ELR (cell line): Measurements from ENCODE around the gene CITED4.

Experiments used
- DNase-seq: peaks from one replicate; pipeline ENCODE4 v3.0.0-alpha.2; 2015; ENCODE audit warnings: low read depth

CITED4 gene

GRCh38 chr1:40834968-40835545, 27.1 kb downstream of the CITED4 start:
- peak; percentile 54 for DNase-seq

DNA sequence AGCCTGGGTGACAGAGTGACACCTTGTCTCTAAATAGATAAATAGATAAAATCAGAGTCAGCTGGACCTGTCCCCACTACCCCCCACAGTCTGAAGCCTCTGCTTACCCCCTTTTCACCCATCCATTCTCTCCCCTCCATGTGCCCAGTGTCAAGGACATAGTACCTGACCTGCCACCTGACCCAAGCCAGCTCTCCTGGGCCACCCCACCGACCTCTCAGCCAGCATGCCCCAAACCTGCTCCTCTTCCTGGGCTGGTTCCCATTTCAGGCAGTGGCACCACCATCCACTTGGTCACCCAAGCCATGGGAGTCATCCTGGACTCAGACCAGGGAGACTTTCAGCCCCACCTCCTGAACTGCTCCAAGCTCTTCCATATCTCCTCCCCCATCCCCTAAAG, 28.2 kb downstream of the CITED4 start:
- no peak for DNase-seq

- DNase-seq = no peak
Measured at GRCh38 chr1:40831001-40831732, 31.0 kb downstream of the CITED4 start.

- no peak for DNase-seq
Measured at GRCh38 chr1:40830419-40830943, 31.7 kb downstream of the CITED4 start.

DNA sequence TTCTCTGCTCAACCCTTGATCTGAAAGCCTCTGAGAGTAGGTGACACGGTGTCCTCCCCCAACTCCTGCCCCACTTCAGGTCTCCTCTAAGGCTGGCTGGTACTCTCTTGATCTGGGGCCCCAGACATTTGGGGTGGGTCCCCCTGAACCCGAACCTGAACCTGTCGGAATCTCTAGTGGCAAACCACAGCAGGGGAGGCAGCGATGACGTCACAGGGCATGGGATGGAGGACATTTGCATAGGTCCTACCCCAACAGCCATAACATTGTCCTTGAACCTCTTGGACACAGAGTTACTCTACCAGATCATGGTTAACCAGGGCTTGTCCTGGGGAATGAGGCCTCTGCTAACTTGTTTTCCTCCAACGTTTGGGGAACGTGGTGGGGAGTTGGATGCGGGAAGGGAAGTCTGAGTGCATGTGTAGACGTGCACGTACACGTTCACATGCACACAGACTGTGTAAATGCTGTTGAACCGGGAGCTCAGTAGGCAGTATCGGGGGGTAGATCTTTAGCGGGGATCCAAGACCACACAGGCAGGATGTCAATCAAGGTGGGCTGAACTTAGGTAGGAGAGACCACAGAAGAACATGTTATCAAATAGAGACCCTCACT, 32.4 kb downstream of the CITED4 start:
- DNase-seq = no peak

DNA sequence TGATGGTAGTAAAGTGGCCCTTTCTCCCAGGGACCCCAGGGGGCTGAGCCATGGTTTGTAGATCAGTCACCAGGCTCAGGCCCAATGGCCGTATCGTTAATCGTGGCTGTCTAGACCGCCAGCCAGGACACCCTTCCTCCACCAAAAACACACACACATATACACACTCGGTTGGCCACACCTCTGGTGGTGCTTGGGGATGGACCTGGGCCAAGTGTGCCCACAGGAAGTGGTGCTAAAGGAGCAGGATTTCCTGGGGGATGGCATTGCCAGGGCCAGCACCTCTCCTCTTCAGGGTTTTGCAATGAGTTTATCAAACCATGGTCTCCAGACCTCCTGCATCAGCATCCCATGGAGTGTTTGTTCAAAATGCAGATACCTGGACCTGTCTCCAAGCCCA, 36.2 kb downstream of the CITED4 start:
- DNase-seq = no peak

GRCh38 chr1:40825435-40825788, 36.8 kb downstream of the CITED4 start:
- no peak for DNase-seq

DNA sequence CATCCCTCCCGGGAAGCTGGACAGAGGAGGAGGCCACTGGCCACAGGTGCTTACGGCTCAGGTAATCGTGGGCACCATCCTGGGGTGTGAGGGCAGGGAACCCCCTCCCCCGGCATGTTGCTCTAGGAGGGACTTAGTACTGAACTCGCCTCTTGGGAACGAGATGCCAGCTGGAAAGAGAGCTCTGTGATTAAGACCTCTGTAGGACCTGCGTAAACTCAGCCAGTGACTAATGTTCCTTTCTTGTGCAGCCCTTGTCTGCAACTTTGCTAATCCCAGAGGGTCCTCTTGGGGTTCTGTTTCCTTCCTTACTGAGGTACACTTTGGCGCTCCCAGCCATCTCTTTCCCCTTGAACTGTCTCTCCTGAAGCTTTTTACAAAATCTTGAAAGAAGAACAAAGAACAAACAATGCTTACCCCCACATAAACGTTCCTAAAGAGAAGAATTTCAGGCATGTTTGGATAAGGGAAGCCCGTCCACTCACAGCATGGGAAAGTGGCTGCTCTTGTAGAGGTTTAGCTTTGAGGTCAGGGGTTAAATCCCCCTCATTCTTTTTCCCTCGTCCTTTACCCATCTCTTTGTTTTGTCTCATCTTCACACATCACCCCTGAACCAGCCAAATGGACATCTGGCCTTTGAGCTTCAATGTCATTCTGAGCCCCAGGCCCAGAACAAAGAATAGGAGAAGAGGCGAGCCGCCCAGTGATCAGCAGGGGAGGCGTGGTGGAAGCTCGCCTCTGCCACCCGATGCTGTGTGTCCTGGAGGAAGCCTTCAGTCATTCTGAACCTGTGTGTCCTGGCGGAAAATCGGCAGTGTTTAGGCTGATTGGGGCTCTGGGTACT, 37.4 kb downstream of the CITED4 start:
- peak; percentile 49 for DNase-seq

GRCh38 chr1:40823983-40824382, 38.2 kb downstream of the CITED4 start:
- no peak for DNase-seq

DNA sequence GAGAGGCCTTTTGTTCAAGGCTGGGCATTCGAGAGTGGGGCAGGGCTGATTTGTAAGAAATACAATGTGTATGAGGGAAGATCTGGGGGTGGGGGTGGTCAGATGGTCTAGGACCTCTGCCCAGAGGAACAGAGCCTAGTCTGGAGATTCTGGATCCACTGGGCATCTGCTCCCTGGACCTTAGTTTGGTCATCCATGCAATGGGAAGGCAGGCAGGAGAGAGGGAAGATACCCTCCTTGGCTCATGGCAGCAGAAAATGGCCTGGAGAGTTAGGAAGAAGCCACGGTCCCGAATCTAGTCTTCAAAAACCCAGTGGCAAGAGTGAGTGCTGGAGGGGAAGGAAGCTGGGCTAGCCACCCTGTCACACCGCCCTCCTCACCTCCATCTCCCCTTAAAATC, 38.8 kb downstream of the CITED4 start:
- DNase-seq = no peak

DNA sequence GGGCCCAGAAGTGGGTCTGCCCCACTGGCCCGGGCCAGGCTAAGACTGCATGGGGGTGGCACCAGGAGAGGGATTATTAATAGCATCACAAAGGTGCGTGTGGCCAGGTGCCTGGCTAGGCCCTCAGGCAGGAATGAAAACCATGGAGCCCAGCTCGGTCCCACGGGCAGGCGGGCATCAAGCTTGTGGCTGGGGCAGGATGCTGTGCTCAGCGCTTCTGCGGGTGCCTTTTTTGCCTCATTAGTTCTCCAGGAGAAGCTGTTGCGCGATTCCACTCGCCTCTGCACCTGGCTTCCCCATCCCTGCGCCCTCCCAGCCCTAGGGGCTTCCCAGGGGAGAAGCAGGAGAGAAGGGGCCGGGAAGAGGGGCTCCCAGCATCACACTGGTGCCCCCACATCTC, 39.3 kb downstream of the CITED4 start:
- no peak for DNase-seq

DNA sequence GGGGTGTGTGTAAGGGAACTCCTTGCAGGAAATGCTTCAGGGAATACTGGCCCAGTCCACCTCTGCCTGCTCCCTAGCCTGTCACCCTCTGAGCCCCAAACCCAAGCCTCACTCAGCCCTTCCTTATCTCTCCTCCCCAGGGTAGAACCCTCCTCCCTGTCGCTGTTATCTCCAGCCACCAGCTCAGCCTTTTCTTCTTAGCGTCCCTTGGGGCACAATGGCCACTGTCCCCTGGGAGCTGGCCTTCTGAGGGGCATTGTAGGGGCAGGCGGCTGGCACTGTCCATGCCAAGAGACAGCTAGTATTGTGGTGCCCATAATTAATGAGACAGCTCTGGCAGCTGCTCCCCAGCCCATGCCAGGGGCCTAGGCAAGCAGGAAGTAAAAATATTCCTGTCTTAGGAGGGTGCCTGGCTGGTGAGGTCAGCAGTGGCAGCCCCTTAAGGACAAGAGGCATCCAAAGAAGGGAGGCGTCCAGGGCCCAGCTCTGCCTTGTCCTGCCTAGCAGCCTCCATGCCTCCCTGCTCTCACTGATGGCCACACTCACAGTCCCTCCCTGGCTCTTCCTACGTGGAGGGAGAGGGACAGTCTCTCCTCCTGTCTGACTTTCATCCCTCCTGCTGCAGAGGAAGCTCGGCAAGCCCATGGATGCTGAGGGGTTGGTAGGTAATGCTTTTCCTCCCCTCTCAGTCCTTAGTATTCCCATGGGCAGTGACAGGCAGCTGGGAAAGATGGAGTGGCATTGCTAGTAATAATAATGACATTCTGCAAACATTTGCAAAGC, 41.1 kb downstream of the CITED4 start:
- no peak for DNase-seq

DNA sequence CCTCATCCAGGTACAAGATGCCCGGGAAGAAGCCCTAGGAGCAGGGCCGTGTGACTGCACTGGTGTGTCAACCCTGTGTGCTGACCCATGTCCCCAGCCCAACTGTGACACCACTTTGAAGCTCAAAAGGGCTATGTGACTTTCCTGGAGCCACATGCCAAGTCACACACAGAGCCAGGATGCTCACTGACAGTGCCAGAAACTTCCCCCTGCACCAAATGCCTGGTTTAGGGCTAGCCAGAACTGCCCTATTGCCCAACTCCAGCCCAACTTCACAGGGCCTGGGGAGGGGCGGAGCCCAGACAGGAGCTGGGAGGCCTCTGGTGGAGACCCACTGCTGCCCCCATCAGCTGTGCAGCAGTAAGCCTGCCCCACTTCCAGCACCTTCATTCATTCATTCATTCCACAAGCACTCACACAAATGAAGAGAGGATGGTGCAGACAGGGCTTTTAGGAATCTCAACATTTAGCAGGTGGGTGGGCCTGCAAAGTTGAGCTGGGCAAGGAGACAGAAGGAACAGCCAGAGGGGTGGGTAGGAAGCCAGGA, 41.8 kb downstream of the CITED4 start:
- DNase-seq = no peak

DNA sequence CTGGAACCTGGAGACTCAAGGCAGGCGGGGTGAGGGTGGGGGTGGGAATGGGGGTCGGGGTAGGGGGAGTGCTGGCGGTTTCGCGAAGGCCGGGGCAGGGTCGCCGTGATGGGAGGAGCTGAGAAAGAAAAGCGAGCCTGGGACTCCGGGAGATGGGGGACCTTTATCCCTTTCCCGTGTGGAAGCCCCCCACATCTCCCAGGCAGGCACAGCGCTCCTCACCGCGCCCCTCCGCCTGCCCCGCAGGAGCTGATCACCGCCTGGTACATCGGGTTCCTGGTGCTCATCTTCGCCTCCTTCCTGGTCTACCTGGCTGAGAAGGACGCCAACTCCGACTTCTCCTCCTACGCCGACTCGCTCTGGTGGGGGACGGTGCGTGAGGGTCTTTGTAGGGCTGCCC, 43.1 kb downstream of the CITED4 start:
- no peak for DNase-seq

GRCh38 chr1:40818264-40818961, 43.8 kb downstream of the CITED4 start:
- peak; percentile 49 for DNase-seq

GRCh38 chr1:40817791-40818263, 44.3 kb downstream of the CITED4 start:
- no peak for DNase-seq

- DNase-seq = no peak
Measured at GRCh38 chr1:40815420-40815819, 46.7 kb downstream of the CITED4 start.
